IPS-NIHi11 (cell line): ENCODE measurements around the gene PLSCR5.

Experiments used
- DNase-seq: peaks from one replicate; pipeline ENCODE4 v3.0.0; 2012; ENCODE audit warnings: mixed read lengths, low spot score

Gene PLSCR5

GRCh38 chr3:146585156-146585555 is 20.0 kb downstream of the PLSCR5 start:
- DNase-seq = no peak

- no peak for DNase-seq
These were observed 23.1 kb downstream of the PLSCR5 start for GRCh38 chr3:146581951-146582467.

GRCh38 chr3:146581080-146581601 is 24.0 kb downstream of the PLSCR5 start:
- DNase-seq = no peak

- DNase-seq = no peak
These were observed 27.5 kb downstream of the PLSCR5 start for GRCh38 chr3:146577662-146578061.

- DNase-seq = no peak
These were observed 29.5 kb downstream of the PLSCR5 start for GRCh38 chr3:146575636-146576035.

GRCh38 chr3:146574173-146574572 is 31.0 kb downstream of the PLSCR5 start:
- DNase-seq = no peak

GRCh38 chr3:146569314-146569713 is 35.8 kb downstream of the PLSCR5 start:
- no peak for DNase-seq

- DNase-seq = no peak
These were observed 39.0 kb downstream of the PLSCR5 start for GRCh38 chr3:146566138-146566537.

GRCh38 chr3:146561879-146562278 is 43.3 kb downstream of the PLSCR5 start:
- no peak for DNase-seq

- no peak for DNase-seq
These were observed 43.7 kb downstream of the PLSCR5 start for GRCh38 chr3:146561463-146561862.

- DNase-seq = no peak
These were observed 44.5 kb downstream of the PLSCR5 start for GRCh38 chr3:146560678-146561077.

- DNase-seq = no peak
These were observed 45.8 kb downstream of the PLSCR5 start for GRCh38 chr3:146559388-146559787.

- no peak for DNase-seq
These were observed 46.4 kb downstream of the PLSCR5 start for GRCh38 chr3:146558781-146559180.

GRCh38 chr3:146557745-146558144 is 47.4 kb downstream of the PLSCR5 start:
- no peak for DNase-seq

- no peak for DNase-seq
These were observed 49.8 kb downstream of the PLSCR5 start for GRCh38 chr3:146555311-146555710.

GRCh38 chr3:146554151-146554760 is 50.9 kb downstream of the PLSCR5 start:
- no peak for DNase-seq

- DNase-seq = no peak
These were observed 54.2 kb downstream of the PLSCR5 start for GRCh38 chr3:146550743-146551510.

GRCh38 chr3:146550070-146550615 is 55.0 kb downstream of the PLSCR5 start:
- DNase-seq = no peak

GRCh38 chr3:146547235-146547835 is 57.8 kb downstream of the PLSCR5 start:
- DNase-seq = no peak

GRCh38 chr3:146546366-146546965 is 58.7 kb downstream of the PLSCR5 start:
- DNase-seq = no peak

- DNase-seq = no peak
These were observed 60.1 kb downstream of the PLSCR5 start for GRCh38 chr3:146544929-146545528.
